GM23248 (cell line): ENCODE measurements around the gene CDON. TPM values are rescaled to one million over a fixed set of nuclear protein-coding genes. Genes with fewer than 3 reads are reported as not detected.

Experiments
- DNase-seq: peaks from one replicate; pipeline ENCODE4 v3.0.0-alpha.2; 2015
- H2AFZ ChIP-seq: fragments of 200-600 bp; sonication (generic); 2 replicates; pipeline ENCODE4 v1.6.1; 2016; ENCODE audit warnings: antibody characterized with exemption
- H3F3A ChIP-seq: fragments of 200-600 bp; sonication (generic); 2 replicates; pipeline ENCODE4 v1.6.1; 2016; ENCODE audit warnings: mild to moderate bottlenecking, antibody characterized with exemption, mixed run types; ENCODE audit not compliant: insufficient read depth
- H3K27ac ChIP-seq: fragments of 200-600 bp; sonication (generic); 2 replicates; pipeline ENCODE4 v1.5.1; 2016; ENCODE audit warnings: mild to moderate bottlenecking
- H3K27me3 ChIP-seq: fragments of 200-600 bp; sonication (generic); replicated peaks from 2 replicates; pipeline ENCODE4 v1.6.1; 2016; ENCODE audit warnings: mild to moderate bottlenecking; ENCODE audit not compliant: insufficient read depth
- H3K36me3 ChIP-seq: fragments of 200-600 bp; sonication (generic); 2 replicates; pipeline ENCODE4 v1.6.1; 2016; ENCODE audit warnings: low read depth, mild to moderate bottlenecking
- H3K4me1 ChIP-seq: fragments of 200-600 bp; sonication (generic); 2 replicates; pipeline ENCODE4 v1.6.1; 2016; ENCODE audit warnings: mild to moderate bottlenecking; ENCODE audit not compliant: insufficient read depth
- H3K4me2 ChIP-seq: fragments of 200-600 bp; sonication (generic); one replicate; pipeline ENCODE4 v1.6.1; 2016; ENCODE audit warnings: mild to moderate bottlenecking; ENCODE audit not compliant: unreplicated experiment
- H3K4me3 ChIP-seq: fragments of 200-600 bp; sonication (generic); 2 replicates; pipeline ENCODE4 v1.5.1; 2016; ENCODE audit warnings: mild to moderate bottlenecking
- H3K79me2 ChIP-seq: fragments of 200-600 bp; sonication (generic); 2 replicates; pipeline ENCODE4 v1.6.1; 2016; ENCODE audit warnings: mild to moderate bottlenecking; ENCODE audit not compliant: insufficient read depth
- H3K9ac ChIP-seq: fragments of 200-600 bp; sonication (generic); 2 replicates; pipeline ENCODE4 v1.6.1; 2016; ENCODE audit warnings: mild to moderate bottlenecking
- H3K9me2 ChIP-seq: fragments of 200-600 bp; sonication (generic); 2 replicates; pipeline ENCODE4 v1.6.1; 2016; ENCODE audit warnings: mixed run types, mild to moderate bottlenecking, moderate library complexity; ENCODE audit not compliant: insufficient read depth
- H3K9me3 ChIP-seq: fragments of 200-600 bp; sonication (generic); one replicate; pipeline ENCODE4 v1.6.1; 2017; ENCODE audit warnings: low read depth
- H4K20me1 ChIP-seq: fragments of 200-600 bp; sonication (generic); 2 replicates; pipeline ENCODE4 v1.6.0; 2016; ENCODE audit not compliant: insufficient read depth
- EZH2 ChIP-seq: fragments of 200-600 bp; sonication (generic); IDR thresholded peaks from 2 replicates; pipeline ENCODE4 v1.6.1; 2018; ENCODE audit warnings: antibody characterized with exemption, mild to moderate bottlenecking; ENCODE audit not compliant: insufficient read depth, poor library complexity, severe bottlenecking
- EZH2phosphoT487 ChIP-seq: fragments of 200-600 bp; sonication (generic); IDR thresholded peaks from 2 replicates; pipeline ENCODE4 v1.6.1; 2018; ENCODE audit warnings: antibody characterized with exemption, moderate library complexity, mild to moderate bottlenecking, low read depth; ENCODE audit not compliant: insufficient read depth
- WGBS, 2 experiments: methylation state at CpG; one replicate each; pipeline ENCODE4 v1.1.6; 2015 to 2017; ENCODE audit warnings: low lambda C conversion rate in 2 of 2, low coverage in 1 of 2; ENCODE audit errors: missing lambda C conversion rate in 2 of 2; 5-methylcytosine and 5-hydroxymethylcytosine counted together
- in situ Hi-C: fragments of 300-500 bp; cut with MboI; formaldehyde crosslinking; loops from 2 replicates; pipeline ENCODE4 v1.15.0; 2020
- polyA plus RNA-seq: library from polyadenylated mRNA; unstranded; fragments of >200 nt; fragmentation: Nextera tagmentation; extraction: Ambion mirVana; gene quantifications from 2 replicates; pipeline ENCODE4 v1.2.1, GENCODE V29; 2016
- total RNA-seq: library from RNA; depleted of rRNA; stranded (reverse); fragments of >200 nt; shearing (Covaris generic); gene quantifications from 2 replicates; pipeline ENCODE4 v1.2.3, GENCODE V29; 2014

The CDON gene
- total and polyA plus RNA-seq, 2 experiments from 2014 or later, result 2.2 to 10.3 TPM

DNA sequence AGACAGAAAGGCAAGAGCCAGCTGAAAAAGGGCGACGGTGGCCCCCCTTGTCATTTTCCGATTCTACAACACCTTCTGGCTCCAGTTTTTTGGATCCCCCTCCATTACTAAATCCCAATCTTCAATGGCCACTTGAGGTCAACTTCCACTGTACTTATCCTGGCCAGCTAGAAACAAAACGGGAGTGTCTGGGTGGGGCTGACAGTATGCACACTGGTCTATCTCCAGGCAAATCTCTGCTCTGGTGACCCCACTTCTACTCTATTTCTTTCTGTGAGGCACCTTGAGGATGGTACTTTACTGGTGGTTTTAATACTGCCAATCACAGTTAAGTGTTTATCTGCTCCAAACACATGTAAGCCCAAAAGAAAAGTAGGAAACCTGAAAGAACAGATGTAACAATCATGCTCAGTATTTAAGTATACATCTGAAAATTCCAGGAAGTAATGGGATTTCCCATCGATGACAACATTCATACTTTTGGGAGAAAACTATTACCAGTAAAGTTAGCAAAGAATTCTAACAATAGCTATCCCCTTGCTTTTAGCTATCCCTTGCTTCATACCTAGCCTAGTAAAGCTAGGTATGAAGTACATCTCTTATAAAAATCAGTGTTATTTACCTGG lies 16.0 kb downstream of the CDON start:
- Histone ChIP-seq H3F3A (no peaks in the 10 kb centered on the region), H3K27me3 (no peaks in the 10 kb centered on the region), H3K36me3 (no peaks in the 10 kb centered on the region), H3K79me2 (no peaks in the 10 kb centered on the region), H3K9me2 (no peaks in the 10 kb centered on the region), H4K20me1 (no peaks in the 10 kb centered on the region), H3K27ac (no peak overlapping the region), H3K9me3 (no peaks in the 10 kb centered on the region), H3K4me2 (no peak overlapping the region), H3K4me3 (no peak overlapping the region), H2AFZ (no peak overlapping the region), H3K9ac (no peak overlapping the region), H3K4me1 (no peaks in the 10 kb centered on the region)
- TF ChIP-seq EZH2 (no peak), EZH2phosphoT487 (no peak)
- in situ Hi-C loops, result no loop called here
- DNase-seq, result no peak
- 53 to 63% methylated on average over 5 of the region's 5 CpGs for WGBS, 2 experiments

DNA sequence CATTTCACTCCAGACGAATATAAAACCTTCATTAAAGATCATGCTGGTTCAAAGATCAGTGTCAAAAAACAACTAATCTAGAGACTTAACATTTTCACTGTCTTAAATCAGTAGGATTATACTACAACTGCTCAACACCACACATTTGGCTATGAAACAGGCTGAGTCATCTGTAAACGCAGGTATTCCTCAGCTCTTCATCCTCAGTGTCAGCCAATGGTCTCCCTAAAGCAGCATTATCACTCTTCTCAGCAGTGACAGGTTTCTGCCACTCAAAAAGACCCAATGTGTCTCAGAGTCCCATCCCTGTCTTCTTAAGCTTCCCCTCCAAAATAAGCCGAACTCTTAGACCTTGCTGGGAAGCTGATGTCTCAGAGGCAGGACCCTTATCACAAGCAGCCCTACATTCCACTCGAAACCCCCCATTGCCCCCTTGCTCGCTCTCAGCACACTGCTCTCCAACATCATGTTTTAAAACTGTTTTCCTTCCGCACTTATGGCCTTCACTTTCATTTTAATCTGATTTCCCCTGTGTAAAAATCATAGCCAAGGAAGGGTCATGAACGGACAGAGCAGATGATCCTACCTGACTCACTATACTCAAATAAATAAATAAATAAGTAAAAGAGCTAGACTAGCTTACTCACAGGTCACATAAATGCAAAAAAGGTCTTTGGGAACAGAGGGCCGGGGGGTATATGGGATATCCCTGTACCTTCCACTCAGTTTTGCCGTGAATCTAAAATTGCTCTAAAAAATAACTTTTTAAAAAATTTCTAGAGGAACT lies 23.0 kb downstream of the CDON start:
- Histone ChIP-seq H3K27ac (no peak overlapping the region), H3K4me1 (peaks cover 9% of the 10 kb centered on the region; the same call in 1 of the 2 replicates), H3K9me2 (no peaks in the 10 kb centered on the region), H3K79me2 (no peaks in the 10 kb centered on the region), H3K27me3 (no peaks in the 10 kb centered on the region), H2AFZ (no peak overlapping the region), H3K9ac (no peak overlapping the region), H3F3A (no peaks in the 10 kb centered on the region), H3K4me3 (no peak overlapping the region), H4K20me1 (no peaks in the 10 kb centered on the region), H3K36me3 (no peaks in the 10 kb centered on the region), H3K4me2 (no peak overlapping the region), H3K9me3 (no peaks in the 10 kb centered on the region)
- peak; percentile 26 for DNase-seq
- in situ Hi-C loops, result no loop called here
- TF ChIP-seq EZH2phosphoT487 (no peak), EZH2 (no peak)
- 63 to 65% methylated on average over 9 of the region's 9 CpGs for WGBS, 2 experiments

DNA sequence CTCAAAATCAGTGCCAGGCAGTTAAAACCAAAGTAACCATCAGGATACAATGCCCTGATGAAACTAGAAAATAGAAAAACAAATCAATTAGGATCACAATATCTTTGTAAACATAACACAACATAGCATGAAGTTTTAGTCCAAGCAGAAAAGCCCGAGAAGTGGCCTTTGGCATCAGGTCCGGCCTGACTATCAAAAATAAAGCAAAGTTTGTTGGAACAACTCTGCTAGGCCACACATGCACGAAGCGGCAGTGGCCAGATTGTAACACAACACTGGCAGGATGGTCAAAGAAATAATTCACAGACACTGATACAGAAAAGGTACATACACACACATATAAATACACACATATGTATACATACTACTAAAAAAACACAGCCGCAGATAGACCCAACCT lies 26.9 kb downstream of the CDON start:
- Histone ChIP-seq H3K36me3 (no peaks in the 10 kb centered on the region), H2AFZ (no peak overlapping the region), H3F3A (no peaks in the 10 kb centered on the region), H3K9me3 (no peaks in the 10 kb centered on the region), H3K27me3 (no peaks in the 10 kb centered on the region), H3K9ac (no peak overlapping the region), H3K9me2 (no peaks in the 10 kb centered on the region), H4K20me1 (no peaks in the 10 kb centered on the region), H3K4me2 (no peak overlapping the region), H3K27ac (no peak overlapping the region), H3K4me1 (peaks cover 17% of the 10 kb centered on the region; the same call in 1 of the 2 replicates), H3K79me2 (no peaks in the 10 kb centered on the region), H3K4me3 (no peak overlapping the region)
- no peak for TF ChIP-seq EZH2
- TF ChIP-seq EZH2phosphoT487, result no peak
- 77 to 82% methylated on average over 5 of the region's 5 CpGs for WGBS, 2 experiments
- no peak for DNase-seq
- in situ Hi-C loops, result no loop called here

DNA sequence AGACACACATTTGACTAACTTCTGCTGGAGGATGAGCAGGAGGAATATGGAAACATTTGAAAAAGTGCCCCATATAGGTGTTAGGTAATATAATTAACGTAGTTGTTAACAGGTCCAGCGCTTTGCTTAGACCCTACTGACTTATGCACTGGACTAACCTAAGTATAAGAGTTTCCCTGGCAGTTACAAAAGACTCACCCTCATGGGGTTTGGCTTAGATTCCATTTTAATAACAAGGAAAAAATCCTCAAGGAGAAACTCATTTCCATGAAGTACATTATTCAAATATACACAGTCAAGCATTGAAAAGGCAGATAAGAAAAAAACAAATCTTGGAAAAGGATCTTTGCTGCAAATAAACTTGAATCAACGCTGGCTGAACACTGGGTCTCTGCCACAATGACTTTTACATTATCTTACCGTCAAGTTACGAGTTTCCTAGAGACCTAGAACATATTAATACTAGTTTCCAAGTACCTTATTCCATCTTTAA lies 27.7 kb downstream of the CDON start:
- no peak overlapping the region for H3K4me3 ChIP-seq
- H3K4me2 ChIP-seq, result no peak overlapping the region

More for the DNA sequence above, 27.7 kb downstream of the CDON start:
- H3K9me3 ChIP-seq, result no peaks in the 10 kb centered on the region
- H3F3A ChIP-seq, result no peaks in the 10 kb centered on the region
- H3K27ac ChIP-seq, result no peak overlapping the region
- in situ Hi-C loops, result no loop called here
- 55 to 63% methylated on average over 5 of the region's 5 CpGs for WGBS, 2 experiments
- no peaks in the 10 kb centered on the region for H3K27me3 ChIP-seq
- no peaks in the 10 kb centered on the region for H3K36me3 ChIP-seq
- no peaks in the 10 kb centered on the region for H3K9me2 ChIP-seq
- no peaks in the 10 kb centered on the region for H3K79me2 ChIP-seq
- no peak for TF ChIP-seq EZH2
- no peak for TF ChIP-seq EZH2phosphoT487
- H4K20me1 ChIP-seq, result no peaks in the 10 kb centered on the region
- H3K4me1 ChIP-seq, result peaks cover 17% of the 10 kb centered on the region; the same call in 1 of the 2 replicates
- no peak for DNase-seq
- H3K9ac ChIP-seq, result no peak overlapping the region
- no peak overlapping the region for H2AFZ ChIP-seq
